ENCODE data around the gene PRR36.

PRR36 gene

DNA sequence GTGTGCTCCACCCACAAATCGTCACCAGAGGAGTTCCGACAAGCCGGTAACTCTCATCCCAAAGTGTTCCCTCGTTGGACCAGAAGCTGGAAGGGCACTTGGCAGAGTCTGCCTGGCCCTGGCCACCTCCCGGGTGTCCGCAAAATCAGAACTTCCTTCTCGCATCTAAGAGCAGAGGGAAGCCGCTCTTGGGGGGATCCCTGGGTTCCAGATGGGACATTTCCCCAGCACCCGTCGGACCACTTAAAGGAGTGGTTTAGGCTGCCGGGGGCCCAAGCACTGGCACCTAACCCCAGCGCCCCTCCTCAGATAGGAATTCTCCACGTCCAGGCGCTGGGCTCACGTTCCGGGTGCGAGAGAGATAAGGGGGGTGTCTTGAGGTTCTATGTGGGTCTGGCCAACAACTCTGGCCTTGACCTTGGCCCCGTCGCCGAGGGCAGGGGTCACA is 28.6 kb upstream of the PRR36 start:
- TF ChIP-seq, protein P1, sequence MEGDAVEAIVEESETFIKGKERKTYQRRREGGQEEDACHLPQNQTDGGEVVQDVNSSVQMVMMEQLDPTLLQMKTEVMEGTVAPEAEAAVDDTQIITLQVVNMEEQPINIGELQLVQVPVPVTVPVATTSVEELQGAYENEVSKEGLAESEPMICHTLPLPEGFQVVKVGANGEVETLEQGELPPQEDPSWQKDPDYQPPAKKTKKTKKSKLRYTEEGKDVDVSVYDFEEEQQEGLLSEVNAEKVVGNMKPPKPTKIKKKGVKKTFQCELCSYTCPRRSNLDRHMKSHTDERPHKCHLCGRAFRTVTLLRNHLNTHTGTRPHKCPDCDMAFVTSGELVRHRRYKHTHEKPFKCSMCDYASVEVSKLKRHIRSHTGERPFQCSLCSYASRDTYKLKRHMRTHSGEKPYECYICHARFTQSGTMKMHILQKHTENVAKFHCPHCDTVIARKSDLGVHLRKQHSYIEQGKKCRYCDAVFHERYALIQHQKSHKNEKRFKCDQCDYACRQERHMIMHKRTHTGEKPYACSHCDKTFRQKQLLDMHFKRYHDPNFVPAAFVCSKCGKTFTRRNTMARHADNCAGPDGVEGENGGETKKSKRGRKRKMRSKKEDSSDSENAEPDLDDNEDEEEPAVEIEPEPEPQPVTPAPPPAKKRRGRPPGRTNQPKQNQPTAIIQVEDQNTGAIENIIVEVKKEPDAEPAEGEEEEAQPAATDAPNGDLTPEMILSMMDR (IDR thresholded peaks at IDR 0.05; ENCODE audit: insufficient read depth, low read depth, low read length, missing control alignments): no peak
- DNase-seq (ENCODE audit: low read depth): no peak
- H3K4me3 ChIP-seq (ENCODE audit: low read depth, low read length): peak overlapping the region; percentile 75

- DNase-seq (ENCODE audit: low read depth): no peak
- H3K4me3 ChIP-seq (ENCODE audit: low read depth, low read length): no peak overlapping the region
- TF ChIP-seq, protein P1 (IDR thresholded peaks at IDR 0.05; ENCODE audit: insufficient read depth, low read depth, low read length, missing control alignments): no peak
These were observed 27.1 kb upstream of the PRR36 start for GRCh38 chr19:7901337-7901736.

- TF ChIP-seq, protein P1 (IDR thresholded peaks at IDR 0.05; ENCODE audit: insufficient read depth, low read depth, low read length, missing control alignments): no peak
- DNase-seq (ENCODE audit: low read depth): no peak
- no peak overlapping the region for H3K4me3 ChIP-seq (ENCODE audit: low read depth, low read length)
These were observed 26.7 kb upstream of the PRR36 start for GRCh38 chr19:7900931-7901330.

GRCh38 chr19:7900401-7900870 is 26.2 kb upstream of the PRR36 start:
- no peak for DNase-seq (ENCODE audit: low read depth)
- TF ChIP-seq, protein P1 (IDR thresholded peaks at IDR 0.05; ENCODE audit: insufficient read depth, low read depth, low read length, missing control alignments): no peak
- H3K4me3 ChIP-seq (ENCODE audit: low read depth, low read length): no peak overlapping the region

GRCh38 chr19:7899751-7900378 is 25.7 kb upstream of the PRR36 start:
- TF ChIP-seq, protein P1 (IDR thresholded peaks at IDR 0.05; ENCODE audit: insufficient read depth, low read depth, low read length, missing control alignments): no peak
- DNase-seq (ENCODE audit: low read depth): no peak

GRCh38 chr19:7898967-7899366 is 24.8 kb upstream of the PRR36 start:
- DNase-seq (ENCODE audit: low read depth): no peak
- TF ChIP-seq, protein P1 (IDR thresholded peaks at IDR 0.05; ENCODE audit: insufficient read depth, low read depth, low read length, missing control alignments): no peak
- no peak overlapping the region for H3K4me3 ChIP-seq (ENCODE audit: low read depth, low read length)

More at GRCh38 chr19:7899751-7900378, 25.7 kb upstream of the PRR36 start:
- H3K4me3 ChIP-seq (ENCODE audit: low read depth, low read length): no peak overlapping the region

DNA sequence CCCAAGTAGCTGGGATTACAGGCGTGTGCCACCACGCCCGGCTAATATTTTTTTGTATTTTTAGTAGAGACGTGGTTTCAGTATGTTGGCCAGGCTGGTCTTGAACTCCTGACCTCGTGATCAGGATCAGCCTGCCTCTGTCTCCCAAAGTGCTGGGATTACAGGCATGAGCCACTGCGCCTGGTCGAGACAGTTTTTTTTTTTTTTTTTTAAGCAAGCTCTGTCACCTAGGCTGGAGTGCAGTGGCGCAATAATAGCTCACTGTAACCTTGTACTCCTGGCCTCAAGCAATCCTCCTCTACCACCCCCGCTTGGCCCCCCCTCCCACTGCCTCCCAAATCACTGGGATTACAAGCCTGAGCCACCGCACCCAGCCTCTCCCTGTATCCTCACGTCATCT is 23.1 kb upstream of the PRR36 start:
- TF ChIP-seq, protein P1 (IDR thresholded peaks at IDR 0.05; ENCODE audit: insufficient read depth, low read depth, low read length, missing control alignments): no peak
- no peak for DNase-seq (ENCODE audit: low read depth)
- no peak overlapping the region for H3K4me3 ChIP-seq (ENCODE audit: low read depth, low read length)

Data from GM12865 (cell line).